Measurements from ENCODE around the gene GLTP.
"Not testable (repeated sequence)": the region's sequence is repeated elsewhere in the genome, so short reads cannot be mapped to it uniquely, and the experiment has no call there.

Gene GLTP

DNA sequence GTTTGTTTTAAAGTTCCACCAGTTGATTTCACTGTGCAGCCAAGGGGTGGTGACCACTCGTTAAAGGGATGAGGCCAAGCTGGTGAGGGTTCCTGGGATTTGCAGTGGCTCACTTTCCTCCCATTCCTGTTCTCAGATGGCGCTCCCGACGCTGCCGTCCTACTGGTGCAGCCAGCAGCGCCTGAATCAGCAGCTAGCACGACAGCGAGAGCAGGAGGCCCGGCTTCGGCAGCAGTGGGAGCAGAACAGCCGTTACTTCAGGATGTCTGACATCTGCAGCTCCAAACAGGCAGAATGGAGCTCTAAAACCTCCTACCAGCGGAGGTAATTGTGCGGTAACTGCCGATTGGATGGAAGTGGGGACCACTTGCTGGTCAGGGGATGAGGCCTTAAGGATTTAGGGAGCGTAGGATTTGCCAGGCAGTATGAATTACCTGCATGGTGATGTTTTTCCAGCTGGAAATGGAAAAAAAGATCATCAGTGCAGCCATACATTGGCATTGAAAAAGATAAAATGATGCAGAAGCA, 22.6 kb upstream of the GLTP start:
- Histone ChIP-seq H3K9me3 (ENCODE audit: control extremely low read depth in 1 of 5, control insufficient read depth in 4 of 5, insufficient read depth in 2 of 5, low read depth in 1 of 5, low read length in 4 of 5) (no peaks in the 10 kb centered on the region), H3K4me1 (ENCODE audit: control extremely low read depth in 1 of 4, control insufficient read depth in 4 of 4, insufficient read depth in 4 of 4, low read length in 3 of 4) (peaks cover 14 to 21% (median 16%) of the 10 kb centered on the region in 4 experiments), H3K27me3 (replicated peaks in 2 of 5; ENCODE audit: control insufficient read depth in 4 of 5, insufficient read depth in 5 of 5, low read length in 4 of 5) (no peaks in the 10 kb centered on the region), H3K27ac (ENCODE audit: insufficient read depth in 1 of 2, low read depth in 1 of 2, low read length in 2 of 2, poor library complexity in 1 of 2, severe bottlenecking in 2 of 2) (no peak overlapping the region), H3K36me3 (ENCODE audit: control insufficient read depth in 4 of 4, insufficient read depth in 4 of 4, low read length in 3 of 4) (peaks cover 9 to 53% (median 44%) of the 10 kb centered on the region in 4 experiments), H3K4me3 (ENCODE audit: control insufficient read depth in 1 of 7, extremely low read depth in 1 of 7, insufficient read depth in 4 of 7, low read depth in 2 of 7, low read length in 6 of 7) (no peak overlapping the region)
- 96% methylated on average over 15 of the region's 15 CpGs for WGBS (ENCODE audit: insufficient coverage)
- ChIA-PET POLR2A (interaction anchor here (0.6 kb wide), 1 partner anchor 118 kb away, joined by 4 read pairs; no protein-coding TSS in a partner anchor), CTCF (interaction anchor here (1.7 to 2.5 kb wide), 2 partner anchors 12 to 49 kb away, joined by 3 to 9 read pairs; no protein-coding TSS in a partner anchor)
- no peak for DNase-seq

DNA sequence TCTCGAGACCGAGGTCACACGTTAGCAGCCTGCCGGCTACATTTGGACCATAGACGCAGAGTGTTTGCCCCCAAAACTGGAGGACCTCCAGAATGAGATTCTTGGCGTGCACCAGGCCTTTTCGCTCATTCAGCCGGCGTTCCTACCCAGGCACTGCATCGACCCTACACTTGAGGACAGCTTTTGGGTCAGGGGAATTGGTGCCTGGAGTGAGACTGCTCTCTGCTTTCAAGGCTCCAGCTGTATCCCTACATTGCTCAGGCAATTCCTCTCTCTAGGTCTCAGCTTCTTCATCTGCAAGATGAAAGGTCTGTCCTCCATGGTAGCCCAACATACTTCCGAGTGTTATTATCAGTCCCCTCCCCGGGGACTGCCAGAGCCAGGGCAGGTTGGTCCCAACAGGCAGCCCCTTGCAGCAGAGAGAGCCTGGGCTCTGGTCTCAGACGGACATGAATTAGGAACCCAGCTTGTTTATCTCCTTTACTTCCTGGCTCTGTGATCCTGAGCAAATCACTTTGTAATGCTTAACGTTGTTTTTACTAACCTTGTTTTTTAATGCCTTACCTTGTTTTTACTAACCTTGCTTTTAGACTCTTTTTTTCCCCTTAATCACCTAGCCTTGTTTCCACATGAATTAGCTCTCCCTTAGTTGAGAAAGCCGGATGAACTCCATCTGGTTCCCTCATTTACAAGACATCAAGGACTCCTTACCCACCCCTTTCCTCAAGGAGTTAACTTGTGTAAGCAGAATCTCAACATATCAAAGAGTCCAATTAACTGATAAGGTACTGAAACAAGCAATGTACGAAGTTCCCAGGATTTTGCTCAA, 20.6 kb upstream of the GLTP start:
- Histone ChIP-seq H3K27me3 (replicated peaks in 2 of 5; ENCODE audit: control insufficient read depth in 4 of 5, insufficient read depth in 5 of 5, low read length in 4 of 5) (no peaks in the 10 kb centered on the region), H3K27ac (ENCODE audit: insufficient read depth in 1 of 2, low read depth in 1 of 2, low read length in 2 of 2, poor library complexity in 1 of 2, severe bottlenecking in 2 of 2) (peak overlapping the region; percentile 91), H3K4me3 (ENCODE audit: control insufficient read depth in 1 of 7, extremely low read depth in 1 of 7, insufficient read depth in 4 of 7, low read depth in 2 of 7, low read length in 6 of 7) (peak overlapping the region; percentile 67 to 89 (median 87)), H3K9me3 (ENCODE audit: control extremely low read depth in 1 of 5, control insufficient read depth in 4 of 5, insufficient read depth in 2 of 5, low read depth in 1 of 5, low read length in 4 of 5) (no peaks in the 10 kb centered on the region), H3K4me1 (ENCODE audit: control extremely low read depth in 1 of 4, control insufficient read depth in 4 of 4, insufficient read depth in 4 of 4, low read length in 3 of 4) (peaks cover 14 to 21% (median 16%) of the 10 kb centered on the region in 4 experiments), H3K36me3 (ENCODE audit: control insufficient read depth in 4 of 4, insufficient read depth in 4 of 4, low read length in 3 of 4) (peaks cover 6 to 34% (median 25%) of the 10 kb centered on the region in 4 experiments)
- ChIA-PET CTCF (interaction anchor here (1.1 to 1.3 kb wide), 2 partner anchors 20 to 56 kb away, joined by 3 to 5 read pairs; no protein-coding TSS in a partner anchor), POLR2A (interaction anchor here (0.7 kb wide), 1 partner anchor 44 kb away, joined by 5 read pairs; no protein-coding TSS in a partner anchor)
- peak in 1 of 3 donors; percentile 6 for DNase-seq
- WGBS (ENCODE audit: insufficient coverage) = 8% methylated on average over 11 of the region's 16 CpGs

DNA sequence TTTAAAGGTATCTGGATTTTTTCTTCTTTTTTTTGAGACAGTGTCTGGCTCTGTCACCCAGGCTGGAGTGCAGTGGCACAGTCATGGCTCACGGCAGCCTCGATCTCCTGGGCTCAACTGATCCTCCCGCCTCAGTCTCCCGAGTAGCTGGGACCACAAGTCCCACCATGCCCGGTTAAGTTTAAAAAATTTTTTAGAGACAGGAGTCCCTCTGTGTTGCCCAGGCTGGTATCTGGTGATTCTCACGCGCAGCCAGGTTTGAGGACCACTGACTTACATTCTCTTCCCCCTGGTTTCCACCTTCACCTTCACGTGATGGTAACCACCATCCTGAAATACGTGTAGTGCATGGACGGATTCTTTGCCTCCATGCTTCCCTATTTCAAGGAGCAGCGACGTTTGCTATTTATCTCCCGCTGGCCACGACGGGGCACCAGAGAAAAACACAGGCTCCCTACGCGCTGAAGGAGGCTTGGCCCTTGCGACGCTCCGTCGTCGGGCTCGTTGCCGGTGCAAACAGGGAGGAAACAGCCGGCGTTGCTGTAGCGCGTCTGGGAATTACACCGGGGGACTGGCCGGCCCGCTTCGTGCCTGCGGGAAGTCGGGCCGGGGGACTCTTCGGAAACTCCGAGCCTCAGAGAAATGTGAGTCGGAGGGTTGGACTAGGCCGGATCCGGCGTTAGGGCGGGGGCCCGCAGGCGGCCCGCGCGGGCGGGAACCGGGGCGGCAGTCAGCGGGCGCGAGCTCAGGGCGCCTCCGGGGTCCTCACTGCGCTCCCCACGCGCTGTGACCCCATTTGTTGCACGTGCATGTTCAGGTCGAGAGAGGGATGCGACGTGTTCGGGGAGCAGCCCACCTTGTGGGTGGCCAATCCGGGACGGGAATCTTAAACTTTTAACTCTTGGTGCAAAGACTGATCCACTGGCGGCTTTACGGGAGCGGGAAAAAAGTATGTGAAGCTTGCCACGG, 19.7 kb upstream of the GLTP start, which contains the start of gene TCHP:
TCHP (plus strand) TSS at position 492 of the 969 bp plus-strand sequence. CDS start 2,753 bp downstream, outside the sequence.
- peak within 1 kb of the TSS; percentile 67 to 89 (median 87) for H3K4me3 ChIP-seq (ENCODE audit: control insufficient read depth in 1 of 7, extremely low read depth in 1 of 7, insufficient read depth in 4 of 7, low read depth in 2 of 7, low read length in 6 of 7)
- CTCF ChIA-PET = interaction anchor here (1.3 to 1.6 kb wide), 2 partner anchors 12 to 19 kb away, joined by 3 to 5 read pairs; no protein-coding TSS in a partner anchor

GRCh38 chr12:109899345-109899744, 19.0 kb upstream of the GLTP start:
- WGBS (ENCODE audit: insufficient coverage) = 93% methylated on average over 13 of the region's 15 CpGs
- CTCF ChIA-PET = interaction anchor here (1.5 to 1.6 kb wide), 2 partner anchors 11 to 45 kb away, joined by 3 to 5 read pairs; no protein-coding TSS in a partner anchor
- DNase-seq; POLR2A ChIA-PET; H3K9me3 ChIP-seq (ENCODE audit: control extremely low read depth in 1 of 5, control insufficient read depth in 4 of 5, insufficient read depth in 2 of 5, low read depth in 1 of 5, low read length in 4 of 5); H3K27me3 ChIP-seq (replicated peaks in 2 of 5; ENCODE audit: control insufficient read depth in 4 of 5, insufficient read depth in 5 of 5, low read length in 4 of 5); H3K27ac ChIP-seq (ENCODE audit: insufficient read depth in 1 of 2, low read depth in 1 of 2, low read length in 2 of 2, poor library complexity in 1 of 2, severe bottlenecking in 2 of 2): not testable (repeated sequence)
- H3K4me1 ChIP-seq (ENCODE audit: control extremely low read depth in 1 of 4, control insufficient read depth in 4 of 4, insufficient read depth in 4 of 4, low read length in 3 of 4) = peaks cover 14 to 21% (median 16%) of the 10 kb centered on the region in 4 experiments
- peaks cover 5 to 18% (median 11%) of the 10 kb centered on the region in 4 experiments for H3K36me3 ChIP-seq (ENCODE audit: control insufficient read depth in 4 of 4, insufficient read depth in 4 of 4, low read length in 3 of 4)
- H3K4me3 ChIP-seq (ENCODE audit: control insufficient read depth in 1 of 7, extremely low read depth in 1 of 7, insufficient read depth in 4 of 7, low read depth in 2 of 7, low read length in 6 of 7) = peak overlapping the region in 4 of 7 experiments; percentile 81 to 89 (median 88)

More for the DNA sequence above, 19.7 kb upstream of the GLTP start, which contains the start of gene TCHP:
- Histone ChIP-seq H3K27ac (ENCODE audit: insufficient read depth in 1 of 2, low read depth in 1 of 2, low read length in 2 of 2, poor library complexity in 1 of 2, severe bottlenecking in 2 of 2) (peak within 1 kb of the TSS; percentile 91), H3K4me1 (ENCODE audit: control extremely low read depth in 1 of 4, control insufficient read depth in 4 of 4, insufficient read depth in 4 of 4, low read length in 3 of 4) (peaks cover 14 to 21% (median 16%) of the 10 kb centered on the region in 4 experiments), H3K9me3 (ENCODE audit: control extremely low read depth in 1 of 5, control insufficient read depth in 4 of 5, insufficient read depth in 2 of 5, low read depth in 1 of 5, low read length in 4 of 5) (no peaks in the 10 kb centered on the region), H3K27me3 (replicated peaks in 2 of 5; ENCODE audit: control insufficient read depth in 4 of 5, insufficient read depth in 5 of 5, low read length in 4 of 5) (no peaks in the 10 kb centered on the region), H3K36me3 (ENCODE audit: control insufficient read depth in 4 of 4, insufficient read depth in 4 of 4, low read length in 3 of 4) (peaks cover 6 to 25% (median 16%) of the 10 kb centered on the region in 4 experiments)
- peak; percentile 92 to 93 (median 92) for DNase-seq
- POLR2A ChIA-PET = interaction anchor here (0.7 kb wide), 1 partner anchor 44 kb away, joined by 5 read pairs; no protein-coding TSS in a partner anchor
- WGBS (ENCODE audit: insufficient coverage) = 1% methylated on average over 69 of the region's 69 CpGs

DNA sequence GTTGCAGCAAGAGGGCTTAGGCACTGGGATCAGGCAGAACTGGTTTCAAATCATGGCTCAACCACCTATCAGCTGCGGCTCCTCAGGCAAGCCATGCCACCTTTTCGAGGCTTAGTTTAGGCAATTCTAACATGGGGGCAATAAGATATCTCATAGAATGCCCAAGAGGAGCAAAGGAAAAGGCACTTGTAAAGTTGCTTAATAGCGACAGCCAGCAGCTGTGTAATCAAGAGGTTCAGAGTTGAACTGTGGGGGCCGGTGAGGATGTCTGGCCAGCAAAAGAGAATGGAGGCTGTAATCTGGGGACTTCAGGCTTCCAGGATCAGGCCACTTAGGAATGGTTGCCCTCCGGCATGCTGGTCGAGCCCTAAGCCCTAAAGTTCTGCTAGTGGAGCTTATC, 16.7 kb upstream of the GLTP start:
- H3K27me3 ChIP-seq (replicated peaks in 2 of 5; ENCODE audit: control insufficient read depth in 4 of 5, insufficient read depth in 5 of 5, low read length in 4 of 5) = no peaks in the 10 kb centered on the region
- no peaks in the 10 kb centered on the region for H3K36me3 ChIP-seq (ENCODE audit: control insufficient read depth in 4 of 4, insufficient read depth in 4 of 4, low read length in 3 of 4)
- no peak for DNase-seq
- 96% methylated on average over 5 of the region's 6 CpGs for WGBS (ENCODE audit: insufficient coverage)
- H3K4me3 ChIP-seq (ENCODE audit: control insufficient read depth in 1 of 7, extremely low read depth in 1 of 7, insufficient read depth in 4 of 7, low read depth in 2 of 7, low read length in 6 of 7) = no peak overlapping the region
- no peak overlapping the region for H3K27ac ChIP-seq (ENCODE audit: insufficient read depth in 1 of 2, low read depth in 1 of 2, low read length in 2 of 2, poor library complexity in 1 of 2, severe bottlenecking in 2 of 2)
- H3K9me3 ChIP-seq (ENCODE audit: control extremely low read depth in 1 of 5, control insufficient read depth in 4 of 5, insufficient read depth in 2 of 5, low read depth in 1 of 5, low read length in 4 of 5) = no peaks in the 10 kb centered on the region
- ChIA-PET CTCF (no interaction called here), POLR2A (no interaction called here)
- H3K4me1 ChIP-seq (ENCODE audit: control extremely low read depth in 1 of 4, control insufficient read depth in 4 of 4, insufficient read depth in 4 of 4, low read length in 3 of 4) = peaks cover 14 to 21% (median 19%) of the 10 kb centered on the region in 4 experiments

- Histone ChIP-seq H3K27me3 (replicated peaks in 2 of 5; ENCODE audit: control insufficient read depth in 4 of 5, insufficient read depth in 5 of 5, low read length in 4 of 5) (no peaks in the 10 kb centered on the region), H3K4me3 (ENCODE audit: control insufficient read depth in 1 of 7, extremely low read depth in 1 of 7, insufficient read depth in 4 of 7, low read depth in 2 of 7, low read length in 6 of 7) (no peak overlapping the region), H3K27ac (ENCODE audit: insufficient read depth in 1 of 2, low read depth in 1 of 2, low read length in 2 of 2, poor library complexity in 1 of 2, severe bottlenecking in 2 of 2) (no peak overlapping the region), H3K36me3 (ENCODE audit: control insufficient read depth in 4 of 4, insufficient read depth in 4 of 4, low read length in 3 of 4) (no peaks in the 10 kb centered on the region), H3K9me3 (ENCODE audit: control extremely low read depth in 1 of 5, control insufficient read depth in 4 of 5, insufficient read depth in 2 of 5, low read depth in 1 of 5, low read length in 4 of 5) (no peaks in the 10 kb centered on the region), H3K4me1 (ENCODE audit: control extremely low read depth in 1 of 4, control insufficient read depth in 4 of 4, insufficient read depth in 4 of 4, low read length in 3 of 4) (peaks cover 7 to 18% (median 14%) of the 10 kb centered on the region in 4 experiments)
- POLR2A ChIA-PET = no interaction called here
- CTCF ChIA-PET = interaction anchor here (0.6 kb wide), 1 partner anchor 800 kb away, joined by 3 read pairs; no protein-coding TSS in a partner anchor
- no peak for DNase-seq
- 98% methylated on average over 6 of the region's 6 CpGs for WGBS (ENCODE audit: insufficient coverage)
Observed at GRCh38 chr12:109896188-109896587, 15.8 kb upstream of the GLTP start.
